GM19397 (cell line): ENCODE data around the gene CDC42.

Experiments used
- ATAC-seq: cut with Tn5 transposase; IDR thresholded peaks from one replicate; pipeline ENCODE4 v1.9.1; 2021; ENCODE audit warnings: mild to moderate bottlenecking, moderate library complexity; ENCODE audit not compliant: unreplicated experiment

The CDC42 gene

GRCh38 chr1:22127248-22127647 lies 74.7 kb downstream of the CDC42 start:
- no peak for ATAC-seq

- no peak for ATAC-seq
Observed at GRCh38 chr1:22127731-22128130, 75.2 kb downstream of the CDC42 start.

GRCh38 chr1:22128392-22128791 lies 75.9 kb downstream of the CDC42 start:
- ATAC-seq, result no peak

DNA sequence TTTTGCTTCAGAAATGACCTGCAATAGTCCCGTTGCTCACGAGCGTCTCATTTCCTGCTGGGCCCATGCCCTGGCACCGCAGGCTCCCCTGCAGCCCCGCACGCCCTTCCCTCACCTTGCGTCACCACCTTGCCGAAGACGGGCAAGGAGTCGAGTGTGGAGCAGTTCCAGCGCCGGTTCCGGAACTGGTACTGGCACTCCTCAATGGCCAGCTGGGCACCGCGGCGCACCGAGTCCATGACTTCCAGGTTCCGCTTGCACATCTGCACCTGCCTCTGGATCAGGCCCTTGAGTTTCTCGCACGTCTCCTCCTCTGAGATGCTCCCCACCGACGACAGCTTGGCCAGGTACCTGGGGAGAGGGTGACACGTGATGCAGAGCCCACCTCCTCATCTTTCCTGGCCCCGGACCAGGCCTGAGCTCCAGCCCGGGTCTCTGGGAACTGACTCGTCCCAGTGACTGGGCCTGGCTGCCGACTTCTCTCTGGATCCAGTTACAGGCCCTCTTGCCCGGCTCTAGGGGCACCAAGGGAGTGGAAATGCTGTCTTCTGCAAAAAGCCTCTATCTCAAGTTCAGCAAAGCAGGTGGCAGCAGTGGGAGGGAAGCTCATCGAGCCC lies 77.1 kb downstream of the CDC42 start:
- ATAC-seq, result no peak

GRCh38 chr1:22131062-22131461 lies 78.6 kb downstream of the CDC42 start:
- ATAC-seq, result no peak

DNA sequence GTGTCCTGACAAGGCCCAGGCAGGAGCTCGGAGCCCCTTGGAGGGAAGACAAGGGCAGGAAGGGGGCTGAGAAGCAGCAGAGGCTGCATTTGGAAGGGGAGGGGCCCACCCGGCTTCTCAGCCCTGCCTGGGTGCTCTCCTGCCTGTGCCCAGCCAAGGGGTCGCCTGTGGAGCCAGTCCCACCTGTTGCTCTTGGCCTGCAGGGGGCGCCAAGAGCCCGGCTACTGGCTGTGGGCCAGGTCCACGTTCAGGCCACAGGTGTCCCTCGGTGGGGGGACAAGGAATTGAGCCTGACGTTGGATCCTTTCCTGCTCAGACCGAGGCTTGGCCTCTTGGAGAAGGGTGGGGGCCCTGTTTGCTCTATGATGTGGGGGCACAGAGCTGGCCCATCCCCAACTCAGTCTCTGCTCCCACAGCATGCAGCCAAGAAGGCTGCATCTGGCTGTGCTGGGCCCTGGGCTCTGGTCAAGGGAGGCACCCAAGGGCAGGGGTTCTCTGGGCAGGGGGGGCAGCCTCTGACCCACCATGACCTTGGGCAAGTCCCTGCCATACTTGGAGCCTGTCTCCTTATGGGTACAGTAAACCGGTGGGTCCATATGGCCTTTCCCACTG lies 79.5 kb downstream of the CDC42 start:
- ATAC-seq, result no peak

DNA sequence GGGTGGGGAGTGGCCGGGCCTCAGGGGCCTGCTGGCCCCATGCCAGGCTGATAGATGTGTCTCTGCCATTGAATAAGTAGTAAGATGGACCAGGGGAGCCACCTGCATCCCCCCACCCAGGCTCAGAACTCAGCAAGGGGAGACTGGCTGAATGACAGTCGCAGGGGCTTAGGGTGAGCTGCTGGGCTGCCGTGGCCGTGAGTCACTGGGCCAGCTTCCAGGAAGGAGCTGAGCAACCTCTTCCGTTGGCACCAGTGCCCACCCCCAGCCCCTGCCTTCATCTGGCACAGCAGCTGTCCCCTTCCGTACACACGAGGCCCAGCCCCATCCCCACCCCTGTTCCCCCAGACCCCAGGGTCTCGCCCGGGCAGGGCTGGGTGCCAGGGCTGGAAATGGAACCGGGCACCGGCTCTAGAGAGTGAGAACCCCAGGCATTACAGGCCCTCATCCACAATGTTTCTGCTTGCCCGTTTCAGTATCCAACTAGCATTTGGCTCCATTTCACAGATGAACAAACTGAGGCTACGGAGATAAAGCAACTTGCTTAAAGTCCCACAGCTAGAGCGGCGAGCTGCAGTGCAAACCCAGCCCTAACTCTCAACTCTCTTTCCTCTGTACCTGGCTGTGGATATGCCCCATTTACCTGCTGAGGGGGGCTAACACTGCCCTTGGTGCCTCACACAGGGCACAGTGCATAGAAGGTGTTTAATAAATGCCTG lies 80.2 kb downstream of the CDC42 start:
- ATAC-seq, result no peak

DNA sequence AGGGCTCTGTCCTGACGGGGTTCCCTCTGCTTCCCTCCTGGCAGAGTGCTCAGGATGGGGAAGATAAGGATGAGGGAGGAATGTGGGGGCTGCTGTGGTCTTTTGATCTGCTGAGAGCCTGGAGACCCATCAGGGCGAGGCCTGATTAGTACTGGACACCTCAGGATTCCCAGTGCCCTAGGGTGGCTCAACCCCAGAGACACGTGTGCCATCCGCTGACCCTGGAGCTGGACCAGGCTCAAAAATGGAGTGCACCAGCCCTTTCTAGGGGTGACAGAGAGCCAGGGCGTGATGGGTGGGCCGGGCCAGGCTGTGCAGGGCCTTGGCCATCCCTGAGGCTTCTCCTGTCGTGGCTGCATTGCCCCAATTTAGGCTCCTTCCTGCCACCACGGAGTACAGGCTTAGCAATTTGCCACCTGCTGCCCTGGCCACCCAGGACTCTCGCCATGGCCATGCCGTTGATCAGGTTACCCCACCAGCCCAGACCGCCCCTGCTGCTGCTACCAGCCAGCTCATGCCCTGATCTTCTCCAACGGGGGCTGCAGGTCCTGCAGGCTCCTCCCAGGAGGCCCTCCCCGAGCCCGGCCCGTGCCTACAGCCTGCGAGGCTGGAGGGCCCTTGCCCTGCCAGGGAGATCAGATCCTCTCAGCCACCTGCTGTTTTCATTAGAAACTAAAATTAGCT lies 80.9 kb downstream of the CDC42 start:
- ATAC-seq, result no peak

DNA sequence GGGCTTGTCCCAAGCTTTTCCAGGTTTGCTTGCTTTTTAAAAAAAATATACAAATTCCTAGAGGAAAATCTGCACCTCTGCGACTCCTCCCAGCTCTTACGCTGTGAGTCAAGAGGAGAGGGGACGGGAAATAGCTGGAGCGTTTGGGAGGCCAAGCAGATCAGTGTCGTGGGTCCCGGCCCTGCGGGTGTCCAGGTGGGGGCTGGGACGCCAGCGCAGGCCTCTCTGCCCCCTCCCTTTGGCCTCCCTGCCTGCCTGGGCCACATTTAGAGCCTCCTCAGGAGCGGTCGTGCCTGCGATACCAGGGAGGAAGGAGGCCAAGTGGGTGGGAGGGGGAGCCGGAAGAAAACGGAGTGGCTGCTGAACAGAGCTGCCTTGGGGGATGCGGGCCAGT lies 81.4 kb downstream of the CDC42 start:
- no peak for ATAC-seq

GRCh38 chr1:22137004-22137720 lies 84.7 kb downstream of the CDC42 start:
- no peak for ATAC-seq

DNA sequence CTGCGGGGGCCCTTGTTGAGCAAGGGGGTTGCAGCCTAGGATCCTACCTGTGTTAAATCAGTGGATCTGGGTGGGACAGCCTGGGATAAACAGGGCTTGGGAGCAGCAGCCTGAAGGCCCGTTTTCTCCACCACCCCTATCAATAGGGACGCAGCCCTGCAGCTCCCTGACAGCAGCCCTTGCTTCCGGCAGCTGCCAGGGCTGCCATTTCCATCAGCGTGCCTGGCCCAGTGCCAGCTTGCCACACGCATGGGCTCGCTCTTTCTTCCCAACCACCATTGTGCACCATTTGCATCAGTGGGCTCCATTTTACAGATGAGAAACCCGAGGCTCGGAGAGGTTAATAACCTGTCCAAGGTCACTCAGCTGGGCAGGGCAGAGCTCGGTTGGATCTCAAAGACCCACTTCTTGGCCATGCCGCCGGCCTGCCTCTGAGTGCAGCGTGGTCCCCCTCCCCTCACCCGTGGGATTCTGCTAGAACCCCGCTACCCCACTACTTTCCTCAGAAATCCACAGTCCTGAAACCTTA lies 86.6 kb downstream of the CDC42 start:
- ATAC-seq, result no peak

DNA sequence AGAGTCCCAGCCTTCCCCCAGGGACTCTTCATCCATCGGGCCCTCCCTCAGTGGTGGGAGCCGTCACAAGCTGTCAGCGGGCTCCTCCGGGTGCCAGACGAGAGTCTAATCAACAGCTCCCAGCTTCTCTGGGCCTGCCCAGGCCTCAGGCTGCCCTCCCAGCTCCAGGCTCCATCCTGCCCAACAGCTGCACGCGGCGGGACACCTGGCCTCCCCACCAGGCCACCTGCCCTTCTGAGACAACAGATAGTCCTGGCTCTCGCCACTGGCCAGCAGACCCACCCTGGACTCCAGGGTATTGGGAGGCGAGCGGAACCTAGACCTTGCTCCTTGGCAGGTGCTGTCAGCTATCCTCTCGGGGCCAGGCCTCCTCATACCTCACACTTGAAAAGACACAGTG lies 87.3 kb downstream of the CDC42 start:
- ATAC-seq, result no peak
